ENCODE data around the gene KCNG3. TPM values are rescaled to one million over a fixed set of nuclear protein-coding genes. Genes with fewer than 3 reads are reported as not detected.

Gene KCNG3
- polyA plus RNA-seq, 1 donor: 1.1 TPM

- no peak for DNase-seq
Observed at GRCh38 chr2:42486145-42486906, 7.5 kb downstream of the KCNG3 start.

GRCh38 chr2:42480402-42480801 lies 13.4 kb downstream of the KCNG3 start:
- DNase-seq: no peak

GRCh38 chr2:42474765-42475454 lies 18.9 kb downstream of the KCNG3 start:
- no peak for DNase-seq

- no peak for DNase-seq
Observed at GRCh38 chr2:42470706-42471105, 23.1 kb downstream of the KCNG3 start.

- no peak for DNase-seq
Observed at GRCh38 chr2:42464631-42465030, 29.2 kb downstream of the KCNG3 start.

GRCh38 chr2:42463570-42463969 lies 30.2 kb downstream of the KCNG3 start:
- DNase-seq: no peak

GRCh38 chr2:42459296-42459695 lies 34.5 kb downstream of the KCNG3 start:
- DNase-seq: no peak

- DNase-seq: no peak
Observed at GRCh38 chr2:42458396-42458795, 35.4 kb downstream of the KCNG3 start.

GRCh38 chr2:42457011-42457410 lies 36.8 kb downstream of the KCNG3 start:
- DNase-seq: no peak

GRCh38 chr2:42456126-42456839 lies 37.5 kb downstream of the KCNG3 start:
- DNase-seq: no peak

GRCh38 chr2:42452545-42452944 lies 41.2 kb downstream of the KCNG3 start:
- DNase-seq: no peak

GRCh38 chr2:42450136-42450535 lies 43.6 kb downstream of the KCNG3 start:
- DNase-seq: no peak

- no peak for DNase-seq
Observed at GRCh38 chr2:42449163-42450087, 44.4 kb downstream of the KCNG3 start.

- no peak for DNase-seq
Observed at GRCh38 chr2:42448163-42448562, 45.6 kb downstream of the KCNG3 start.

GRCh38 chr2:42446503-42447271 lies 47.1 kb downstream of the KCNG3 start:
- DNase-seq: no peak

GRCh38 chr2:42443718-42444399 lies 49.9 kb downstream of the KCNG3 start:
- DNase-seq: no peak

GRCh38 chr2:42442774-42443173 lies 51.0 kb downstream of the KCNG3 start:
- DNase-seq: no peak

- no peak for DNase-seq
Observed at GRCh38 chr2:42438685-42439084, 55.1 kb downstream of the KCNG3 start.

GRCh38 chr2:42436370-42436769 lies 57.4 kb downstream of the KCNG3 start:
- DNase-seq: no peak

GRCh38 chr2:42435628-42436027 lies 58.2 kb downstream of the KCNG3 start:
- DNase-seq: no peak

GRCh38 chr2:42430188-42430587 lies 63.6 kb downstream of the KCNG3 start:
- no peak for DNase-seq

Measured in left kidney (tissue), 2 donors.